KMS-11 (cell line): ENCODE data around the gene APOL2.
"Not testable (repeated sequence)": the region's sequence is repeated elsewhere in the genome, so short reads cannot be mapped to it uniquely, and the experiment has no call there.

ENCODE experiments used
- H2AFZ ChIP-seq: fragments of 200-600 bp; sonication (generic); 2 replicates; pipeline ENCODE4 v1.6.1; 2016; ENCODE audit warnings: antibody characterized with exemption, mixed run types, low read depth
- H3K27ac ChIP-seq: fragments of 200-600 bp; sonication (generic); 2 replicates; pipeline ENCODE4 v1.6.1; 2016; ENCODE audit warnings: mild to moderate bottlenecking, mixed run types
- H3K27me3 ChIP-seq: fragments of 200-600 bp; sonication (generic); 2 replicates; pipeline ENCODE4 v1.6.1; 2017; ENCODE audit warnings: mild to moderate bottlenecking, low read depth, mixed run types, moderate library complexity; ENCODE audit not compliant: insufficient read depth
- H3K36me3 ChIP-seq: fragments of 200-600 bp; sonication (generic); 2 replicates; pipeline ENCODE4 v1.6.1; 2017; ENCODE audit warnings: mild to moderate bottlenecking, mixed run types; ENCODE audit not compliant: insufficient read depth
- H3K4me1 ChIP-seq: fragments of 200-600 bp; sonication (generic); 2 replicates; pipeline ENCODE4 v1.6.1; 2016; ENCODE audit warnings: mild to moderate bottlenecking, low read depth, mixed run types; ENCODE audit not compliant: poor library complexity, severe bottlenecking
- H3K4me2 ChIP-seq: fragments of 200-600 bp; sonication (generic); 2 replicates; pipeline ENCODE4 v1.7.0; 2016; ENCODE audit warnings: mild to moderate bottlenecking, mixed run types
- H3K4me3 ChIP-seq: fragments of 200-600 bp; sonication (generic); IDR thresholded peaks from 2 replicates; pipeline ENCODE4 v1.6.1; 2017; ENCODE audit warnings: low read depth, low read length, mixed read lengths; ENCODE audit not compliant: insufficient read depth
- H3K79me2 ChIP-seq: fragments of 200-600 bp; sonication (generic); 2 replicates; pipeline ENCODE4 v1.6.1; 2016; ENCODE audit warnings: low read depth, mixed run types; ENCODE audit not compliant: insufficient read depth
- H3K9ac ChIP-seq: fragments of 200-600 bp; sonication (generic); 2 replicates; pipeline ENCODE4 v1.6.1; 2016; ENCODE audit warnings: mild to moderate bottlenecking, mixed run types
- H4K20me1 ChIP-seq: fragments of 200-600 bp; sonication (generic); 2 replicates; pipeline ENCODE4 v1.6.1; 2016; ENCODE audit warnings: mild to moderate bottlenecking, mixed run types; ENCODE audit not compliant: insufficient read depth
- TF ChIP-seq, protein P1 (sequence below): fragments of 200-600 bp; sonication (generic); conservative IDR thresholded peaks from 2 replicates; pipeline ENCODE4 v1.6.1; 2017; ENCODE audit warnings: low read depth, mild to moderate bottlenecking, antibody characterized with exemption, low read length, moderate library complexity, mixed read lengths

Gene APOL2

DNA sequence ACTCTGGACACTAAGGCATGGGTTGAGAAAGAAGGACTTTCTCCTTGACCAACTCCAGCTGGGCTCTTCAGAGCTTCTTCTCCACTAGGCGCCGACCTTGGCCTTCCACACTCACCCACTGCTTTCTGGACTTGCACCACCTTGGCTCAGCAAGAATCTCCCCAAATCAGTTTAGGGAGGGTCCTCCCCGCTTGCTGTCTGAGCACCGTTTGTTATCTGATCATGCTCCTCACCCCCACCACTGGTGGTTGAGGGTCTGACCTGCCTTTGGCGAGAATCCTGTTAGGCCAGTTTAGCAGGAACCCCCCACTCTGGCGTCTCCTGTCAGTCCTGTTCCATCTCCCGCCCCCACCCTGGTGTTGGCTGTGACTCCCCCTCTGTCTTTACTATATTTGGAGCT is 10.4 kb downstream of the APOL2 start:
- no peaks in the 10 kb centered on the region for H3K36me3 ChIP-seq
- no peak overlapping the region for H3K9ac ChIP-seq
- H3K4me1 ChIP-seq: peaks cover 3% of the 10 kb centered on the region
- no peak overlapping the region for H3K4me3 ChIP-seq
- H3K79me2 ChIP-seq: no peaks in the 10 kb centered on the region
- H2AFZ ChIP-seq: no peak overlapping the region
- TF ChIP-seq, protein P1, sequence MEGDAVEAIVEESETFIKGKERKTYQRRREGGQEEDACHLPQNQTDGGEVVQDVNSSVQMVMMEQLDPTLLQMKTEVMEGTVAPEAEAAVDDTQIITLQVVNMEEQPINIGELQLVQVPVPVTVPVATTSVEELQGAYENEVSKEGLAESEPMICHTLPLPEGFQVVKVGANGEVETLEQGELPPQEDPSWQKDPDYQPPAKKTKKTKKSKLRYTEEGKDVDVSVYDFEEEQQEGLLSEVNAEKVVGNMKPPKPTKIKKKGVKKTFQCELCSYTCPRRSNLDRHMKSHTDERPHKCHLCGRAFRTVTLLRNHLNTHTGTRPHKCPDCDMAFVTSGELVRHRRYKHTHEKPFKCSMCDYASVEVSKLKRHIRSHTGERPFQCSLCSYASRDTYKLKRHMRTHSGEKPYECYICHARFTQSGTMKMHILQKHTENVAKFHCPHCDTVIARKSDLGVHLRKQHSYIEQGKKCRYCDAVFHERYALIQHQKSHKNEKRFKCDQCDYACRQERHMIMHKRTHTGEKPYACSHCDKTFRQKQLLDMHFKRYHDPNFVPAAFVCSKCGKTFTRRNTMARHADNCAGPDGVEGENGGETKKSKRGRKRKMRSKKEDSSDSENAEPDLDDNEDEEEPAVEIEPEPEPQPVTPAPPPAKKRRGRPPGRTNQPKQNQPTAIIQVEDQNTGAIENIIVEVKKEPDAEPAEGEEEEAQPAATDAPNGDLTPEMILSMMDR: no peak
- no peaks in the 10 kb centered on the region for H3K27me3 ChIP-seq
- H3K27ac ChIP-seq: no peak overlapping the region
- no peaks in the 10 kb centered on the region for H4K20me1 ChIP-seq
- H3K4me2 ChIP-seq: no peak overlapping the region

DNA sequence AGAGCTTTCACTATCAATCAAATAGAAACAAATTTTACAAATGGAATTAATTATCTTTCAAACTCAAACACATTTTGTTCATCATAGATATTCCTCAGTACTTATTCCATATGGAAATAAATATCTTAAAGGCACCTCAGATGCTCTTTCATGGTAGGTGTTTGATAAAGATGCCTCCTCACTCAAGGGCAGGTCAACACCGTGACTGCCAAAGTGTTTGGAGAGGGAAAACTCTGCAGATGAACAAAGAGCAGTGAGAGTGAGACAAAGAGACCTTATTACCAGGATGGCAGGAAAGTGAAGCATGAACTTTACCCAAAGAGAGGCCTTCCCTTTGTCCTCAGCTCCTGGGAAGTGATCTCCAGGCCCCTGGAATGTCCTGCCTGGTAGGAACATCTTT is 11.0 kb downstream of the APOL2 start:
- not testable (repeated sequence) for H3K4me3 ChIP-seq, H3K27me3 ChIP-seq, H3K27ac ChIP-seq, H3K9ac ChIP-seq, H3K4me1 ChIP-seq, H2AFZ ChIP-seq, H3K79me2 ChIP-seq, H3K36me3 ChIP-seq, H4K20me1 ChIP-seq, H3K4me2 ChIP-seq

DNA sequence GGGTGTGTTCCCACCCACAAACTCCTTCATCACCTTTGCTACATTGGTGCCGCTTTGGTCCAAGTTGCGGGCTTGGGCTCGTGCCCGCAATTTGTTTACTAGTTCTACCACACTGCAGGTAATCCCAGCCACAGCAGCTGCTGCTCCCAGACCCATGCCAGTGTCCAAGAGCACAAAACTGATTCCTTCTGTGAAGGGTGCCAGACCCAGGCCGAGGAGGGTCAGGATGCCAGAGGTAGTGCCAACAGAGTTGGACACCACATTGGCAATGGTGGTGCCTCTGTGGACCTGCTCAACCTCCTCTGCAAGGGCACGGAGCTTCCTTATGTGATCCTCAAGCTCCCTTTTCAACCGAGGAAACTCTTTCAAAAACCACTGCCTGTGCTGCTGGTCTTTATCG is 11.5 kb downstream of the APOL2 start:
- H4K20me1 ChIP-seq: no peaks in the 10 kb centered on the region
- H3K9ac ChIP-seq: no peak overlapping the region
- no peak overlapping the region for H3K27ac ChIP-seq
- H3K36me3 ChIP-seq: no peaks in the 10 kb centered on the region
- H3K4me3 ChIP-seq: no peak overlapping the region
- TF ChIP-seq, protein P1: no peak
- H3K27me3 ChIP-seq: no peaks in the 10 kb centered on the region
- H2AFZ ChIP-seq: no peak overlapping the region
- no peak overlapping the region for H3K4me2 ChIP-seq
- H3K79me2 ChIP-seq: no peaks in the 10 kb centered on the region
- H3K4me1 ChIP-seq: peaks cover 3% of the 10 kb centered on the region

DNA sequence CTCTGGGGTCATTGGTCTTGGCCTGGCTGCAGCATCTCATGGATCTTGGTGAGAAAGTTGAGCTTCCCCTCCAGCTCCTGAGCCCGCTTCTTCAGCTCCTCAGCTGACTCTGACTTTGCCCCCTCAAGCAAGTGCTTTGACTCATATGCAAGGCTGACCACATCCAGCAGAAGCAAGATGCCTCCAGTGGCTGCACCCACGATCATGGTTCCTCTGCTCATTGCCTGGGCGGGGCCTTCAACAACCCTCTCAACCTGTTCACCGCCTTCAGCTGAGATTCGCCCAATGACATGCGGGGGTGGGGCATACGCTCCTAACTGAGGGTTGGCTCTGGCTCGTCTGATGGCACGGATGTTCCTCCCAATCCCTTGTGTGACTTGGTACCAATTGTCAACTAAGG is 11.9 kb downstream of the APOL2 start:
- Histone ChIP-seq H3K27me3 (no peaks in the 10 kb centered on the region), H3K9ac (no peak overlapping the region), H3K79me2 (no peaks in the 10 kb centered on the region), H3K27ac (no peak overlapping the region), H4K20me1 (no peaks in the 10 kb centered on the region), H3K4me1 (peaks cover 5% of the 10 kb centered on the region), H3K36me3 (no peaks in the 10 kb centered on the region), H2AFZ (no peak overlapping the region), H3K4me3 (no peak overlapping the region), H3K4me2 (no peak overlapping the region)
- TF ChIP-seq, protein P1: no peak

DNA sequence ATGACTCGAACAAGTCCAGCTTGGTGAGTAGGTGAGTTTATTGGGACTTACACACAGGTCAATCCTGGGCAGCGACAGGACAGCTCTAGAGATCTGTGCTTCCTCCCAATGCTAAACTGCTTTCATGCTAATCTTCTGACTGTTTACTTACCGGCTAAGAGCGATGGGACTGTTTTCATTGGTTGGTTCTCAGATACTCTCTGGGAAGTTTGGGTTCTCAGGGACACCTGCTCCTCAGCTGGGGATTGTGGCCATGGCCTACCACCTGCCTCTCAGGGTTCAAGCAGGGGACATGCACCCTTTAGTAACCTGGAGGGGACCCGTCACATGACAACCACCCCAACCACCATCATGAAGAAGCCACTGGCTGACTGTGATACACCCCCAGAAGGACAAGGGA is 13.1 kb downstream of the APOL2 start:
- Histone ChIP-seq H3K4me3 (no peak overlapping the region), H3K27me3 (no peaks in the 10 kb centered on the region), H3K79me2 (no peaks in the 10 kb centered on the region), H4K20me1 (no peaks in the 10 kb centered on the region), H3K36me3 (no peaks in the 10 kb centered on the region), H3K27ac (no peak overlapping the region), H3K4me1 (peaks cover 15% of the 10 kb centered on the region), H3K4me2 (no peak overlapping the region), H3K9ac (no peak overlapping the region), H2AFZ (no peak overlapping the region)
- TF ChIP-seq, protein P1: no peak
